Neural cell (in vitro differentiated cells): Measurements from ENCODE around the gene DCC. TPM values are rescaled to one million over a fixed set of nuclear protein-coding genes. Genes with fewer than 3 reads are reported as not detected.

Experiments used
- H2AFZ ChIP-seq: fragments of 200-600, 300-800 bp; sonication (generic), shearing (Covaris generic); 2 replicates; pipeline ENCODE4 v1.6.0; 2014; ENCODE audit warnings: low read depth, mild to moderate bottlenecking, antibody characterized with exemption, low read length, moderate library complexity
- H3F3A ChIP-seq: fragments of 200-600 bp; shearing (Covaris generic); 2 replicates; pipeline ENCODE4 v1.6.1; 2016; ENCODE audit warnings: mild to moderate bottlenecking, moderate library complexity, mixed read lengths, antibody characterized with exemption, low read length; ENCODE audit not compliant: insufficient read depth, poor library complexity, severe bottlenecking
- H3K27ac ChIP-seq: fragments of 200-600, 300-800 bp; sonication (generic), shearing (Covaris generic); 2 replicates; pipeline ENCODE4 v1.5.1; 2014; ENCODE audit warnings: mild to moderate bottlenecking, low read length, moderate library complexity
- H3K27me3 ChIP-seq: fragments of 300-800, 200-600 bp; sonication (generic), shearing (Covaris generic); 2 replicates; pipeline ENCODE4 v1.6.0; 2014; ENCODE audit warnings: mild to moderate bottlenecking, low read depth, low read length, moderate library complexity; ENCODE audit not compliant: insufficient read depth
- H3K36me3 ChIP-seq: fragments of 300-800, 200-600 bp; sonication (generic), shearing (Covaris generic); 2 replicates; pipeline ENCODE4 v1.5.1; 2014; ENCODE audit warnings: mild to moderate bottlenecking, antibody characterized with exemption, low read length, moderate library complexity; ENCODE audit not compliant: insufficient read depth
- H3K4me2 ChIP-seq: fragments of 300-800, 200-600 bp; sonication (generic), shearing (Covaris generic); 2 replicates; pipeline ENCODE4 v1.6.0; 2014; ENCODE audit warnings: mild to moderate bottlenecking, low read length
- H3K4me3 ChIP-seq: fragments of 300-800, 200-600 bp; sonication (generic), shearing (Covaris generic); 2 replicates; pipeline ENCODE4 v1.5.1; 2014; ENCODE audit warnings: mild to moderate bottlenecking, low read length, moderate library complexity
- H3K79me2 ChIP-seq: fragments of 200-600 bp; shearing (Covaris generic); replicated peaks from 2 replicates; pipeline ENCODE4 v1.6.0; 2014; ENCODE audit warnings: mild to moderate bottlenecking, low read length, moderate library complexity; ENCODE audit not compliant: insufficient read depth
- H3K9ac ChIP-seq: fragments of 300-800, 200-600 bp; sonication (generic), shearing (Covaris generic); 2 replicates; pipeline ENCODE4 v1.6.1; 2016; ENCODE audit warnings: mild to moderate bottlenecking, low read length, mixed read lengths
- H3K9me2 ChIP-seq: fragments of 200-600 bp; shearing (Covaris generic); 2 replicates; pipeline ENCODE4 v1.6.1; 2016; ENCODE audit warnings: mild to moderate bottlenecking, low read length, mixed read lengths; ENCODE audit not compliant: insufficient read depth
- H3K9me3 ChIP-seq: fragments of 200-600, 300-800 bp; sonication (generic), shearing (Covaris generic); 2 replicates; pipeline ENCODE4 v1.6.1; 2016; ENCODE audit warnings: mild to moderate bottlenecking, mixed run types, low read length, moderate library complexity, mixed read lengths
- H4K20me1 ChIP-seq: fragments of 200-600 bp; shearing (Covaris generic); 2 replicates; pipeline ENCODE4 v1.6.1; 2016; ENCODE audit warnings: mild to moderate bottlenecking, mixed run types; ENCODE audit not compliant: insufficient read depth
- CTCF ChIP-seq: fragments of 450-650 bp; IDR thresholded peaks from 2 replicates; pipeline ENCODE4 v1.5.1; 2014; ENCODE audit warnings: antibody characterized with exemption, mild to moderate bottlenecking, moderate library complexity; ENCODE audit not compliant: poor library complexity, severe bottlenecking
- EP300 ChIP-seq: fragments of 450-650 bp; conservative IDR thresholded peaks from 2 replicates; pipeline ENCODE4 v1.6.1; 2014; ENCODE audit warnings: antibody characterized with exemption, mild to moderate bottlenecking, moderate library complexity; ENCODE audit not compliant: poor library complexity, severe bottlenecking
- EZH2 ChIP-seq: fragments of 200-600, 300-800 bp; shearing (Covaris generic), sonication (generic); IDR thresholded peaks from 2 replicates; pipeline ENCODE4 v1.6.1; 2014; ENCODE audit warnings: antibody characterized with exemption, low read length, borderline replicate concordance, mild to moderate bottlenecking; ENCODE audit not compliant: insufficient read depth, poor library complexity, severe bottlenecking
- MXI1 ChIP-seq: fragments of 450-650 bp; conservative IDR thresholded peaks from 2 replicates; pipeline ENCODE4 v1.6.1; 2014; ENCODE audit warnings: antibody characterized with exemption, mild to moderate bottlenecking; ENCODE audit not compliant: poor library complexity, severe bottlenecking
- POLR2AphosphoS5 ChIP-seq: IDR thresholded peaks from 2 replicates; pipeline ENCODE4 v1.6.1; 2012
- RAD21 ChIP-seq: fragments of 450-650 bp; conservative IDR thresholded peaks from 2 replicates; pipeline ENCODE4 v1.6.1; 2014; ENCODE audit warnings: antibody characterized with exemption, mild to moderate bottlenecking, moderate library complexity
- SMC3 ChIP-seq: fragments of 450-650 bp; conservative IDR thresholded peaks from 2 replicates; pipeline ENCODE4 v1.6.1; 2014; ENCODE audit warnings: antibody characterized with exemption, mild to moderate bottlenecking, moderate library complexity; ENCODE audit not compliant: poor library complexity
- TAF1 ChIP-seq: IDR thresholded peaks from 2 replicates; pipeline ENCODE4 v1.6.1; 2012; ENCODE audit warnings: low read depth
- polyA plus RNA-seq: library from polyadenylated mRNA; depleted of rRNA; stranded (reverse); fragments of >200 nt; gene quantifications from 2 replicates; pipeline ENCODE4 v1.2.3, GENCODE V29; 2014
- TF ChIP-seq, protein P1 (sequence below): IDR thresholded peaks from 2 replicates; pipeline ENCODE4 v1.6.1; 2012; ENCODE audit warnings: borderline replicate concordance

The DCC gene
- polyA plus RNA-seq, 1 donor from 2014 or later: 40.7 TPM

GRCh38 chr18:53268455-53268854 lies 928.5 kb downstream of the DCC start:
- Histone ChIP-seq H3K27me3 (no peaks in the 10 kb centered on the region), H2AFZ (no peak overlapping the region), H3K27ac (no peak overlapping the region), H3K36me3 (no peaks in the 10 kb centered on the region), H3K9me3 (no peaks in the 10 kb centered on the region), H3K4me2 (no peak overlapping the region), H3K9ac (no peak overlapping the region), H3K79me2 (no peaks in the 10 kb centered on the region), H4K20me1 (no peaks in the 10 kb centered on the region), H3K4me3 (no peak overlapping the region), H3K9me2 (no peaks in the 10 kb centered on the region), H3F3A (peaks cover 4% of the 10 kb centered on the region)
- TF ChIP-seq SMC3 (no peak), EP300 (no peak), TAF1 (no peak), POLR2AphosphoS5 (no peak), CTCF (no peak), EZH2 (no peak)
- TF ChIP-seq, protein P1, sequence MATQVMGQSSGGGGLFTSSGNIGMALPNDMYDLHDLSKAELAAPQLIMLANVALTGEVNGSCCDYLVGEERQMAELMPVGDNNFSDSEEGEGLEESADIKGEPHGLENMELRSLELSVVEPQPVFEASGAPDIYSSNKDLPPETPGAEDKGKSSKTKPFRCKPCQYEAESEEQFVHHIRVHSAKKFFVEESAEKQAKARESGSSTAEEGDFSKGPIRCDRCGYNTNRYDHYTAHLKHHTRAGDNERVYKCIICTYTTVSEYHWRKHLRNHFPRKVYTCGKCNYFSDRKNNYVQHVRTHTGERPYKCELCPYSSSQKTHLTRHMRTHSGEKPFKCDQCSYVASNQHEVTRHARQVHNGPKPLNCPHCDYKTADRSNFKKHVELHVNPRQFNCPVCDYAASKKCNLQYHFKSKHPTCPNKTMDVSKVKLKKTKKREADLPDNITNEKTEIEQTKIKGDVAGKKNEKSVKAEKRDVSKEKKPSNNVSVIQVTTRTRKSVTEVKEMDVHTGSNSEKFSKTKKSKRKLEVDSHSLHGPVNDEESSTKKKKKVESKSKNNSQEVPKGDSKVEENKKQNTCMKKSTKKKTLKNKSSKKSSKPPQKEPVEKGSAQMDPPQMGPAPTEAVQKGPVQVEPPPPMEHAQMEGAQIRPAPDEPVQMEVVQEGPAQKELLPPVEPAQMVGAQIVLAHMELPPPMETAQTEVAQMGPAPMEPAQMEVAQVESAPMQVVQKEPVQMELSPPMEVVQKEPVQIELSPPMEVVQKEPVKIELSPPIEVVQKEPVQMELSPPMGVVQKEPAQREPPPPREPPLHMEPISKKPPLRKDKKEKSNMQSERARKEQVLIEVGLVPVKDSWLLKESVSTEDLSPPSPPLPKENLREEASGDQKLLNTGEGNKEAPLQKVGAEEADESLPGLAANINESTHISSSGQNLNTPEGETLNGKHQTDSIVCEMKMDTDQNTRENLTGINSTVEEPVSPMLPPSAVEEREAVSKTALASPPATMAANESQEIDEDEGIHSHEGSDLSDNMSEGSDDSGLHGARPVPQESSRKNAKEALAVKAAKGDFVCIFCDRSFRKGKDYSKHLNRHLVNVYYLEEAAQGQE: no peak

DNA sequence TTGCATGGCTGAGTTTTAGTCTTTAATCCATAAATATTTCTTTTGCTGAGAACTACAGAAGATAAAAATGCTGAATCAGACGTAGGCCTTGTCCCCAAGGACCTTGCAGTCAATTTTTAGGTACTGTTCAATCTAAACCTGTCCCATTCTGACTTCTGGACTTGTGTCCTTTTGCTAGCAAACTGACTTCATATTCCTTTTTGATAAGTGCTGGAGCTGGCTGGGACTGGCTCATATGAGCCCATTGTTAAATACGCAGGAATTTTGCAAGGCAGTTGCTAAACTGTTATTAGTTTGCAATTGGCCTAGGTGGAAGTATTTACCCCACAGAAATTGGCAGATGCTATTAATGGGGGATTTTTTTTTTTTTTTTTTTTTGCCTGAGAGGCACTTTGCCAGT lies 941.4 kb downstream of the DCC start:
- Histone ChIP-seq H3K9me2 (no peaks in the 10 kb centered on the region), H3K36me3 (no peaks in the 10 kb centered on the region), H3K4me3 (no peak overlapping the region), H3K27me3 (no peaks in the 10 kb centered on the region), H3F3A (no peaks in the 10 kb centered on the region), H3K9ac (no peak overlapping the region), H3K9me3 (no peaks in the 10 kb centered on the region), H3K27ac (no peak overlapping the region), H3K4me2 (no peak overlapping the region), H4K20me1 (no peaks in the 10 kb centered on the region), H2AFZ (no peak overlapping the region), H3K79me2 (no peaks in the 10 kb centered on the region)
- TF ChIP-seq EP300 (no peak), EZH2 (no peak), POLR2AphosphoS5 (no peak), SMC3 (no peak), TAF1 (no peak), RAD21 (no peak), CTCF (no peak), MXI1 (no peak)
- TF ChIP-seq, protein P1: no peak
